PFSK-1 (cell line): ENCODE data around the gene IMPDH1.

Source experiments
- FOXP2 ChIP-seq: optimal IDR thresholded peaks from 2 replicates; pipeline ENCODE3; 2011; ENCODE audit warnings: borderline replicate concordance, control low read depth, inconsistent platforms; ENCODE audit not compliant: insufficient read depth; ENCODE audit errors: extremely low read length, extremely low read depth
- POLR2AphosphoS5 ChIP-seq: IDR thresholded peaks from 2 replicates; pipeline ENCODE4 v1.6.1; 2012; ENCODE audit warnings: low read depth, mild to moderate bottlenecking, control low read depth, low read length, moderate library complexity
- SIN3A ChIP-seq: IDR thresholded peaks from 2 replicates; pipeline ENCODE4 v1.6.1; 2012; ENCODE audit warnings: mild to moderate bottlenecking, low read length, moderate library complexity, borderline replicate concordance; ENCODE audit not compliant: insufficient read depth
- TAF1 ChIP-seq: IDR thresholded peaks from 2 replicates; pipeline ENCODE4 v1.6.1; 2012; ENCODE audit warnings: low read length, control low read depth, borderline replicate concordance; ENCODE audit not compliant: insufficient read depth
- TF ChIP-seq, protein P1 (sequence below), 2 experiments: IDR thresholded peaks; 2 replicates each; pipeline versions ENCODE4 v1.6.1 to v1.8.0; 2011 to 2012; ENCODE audit warnings: low read depth in 2 of 2, low read length in 2 of 2, control low read depth in 1 of 2, inconsistent platforms in 1 of 2, mild to moderate bottlenecking in 1 of 2, moderate library complexity in 1 of 2; ENCODE audit not compliant: insufficient read depth in 1 of 2

The IMPDH1 gene

DNA sequence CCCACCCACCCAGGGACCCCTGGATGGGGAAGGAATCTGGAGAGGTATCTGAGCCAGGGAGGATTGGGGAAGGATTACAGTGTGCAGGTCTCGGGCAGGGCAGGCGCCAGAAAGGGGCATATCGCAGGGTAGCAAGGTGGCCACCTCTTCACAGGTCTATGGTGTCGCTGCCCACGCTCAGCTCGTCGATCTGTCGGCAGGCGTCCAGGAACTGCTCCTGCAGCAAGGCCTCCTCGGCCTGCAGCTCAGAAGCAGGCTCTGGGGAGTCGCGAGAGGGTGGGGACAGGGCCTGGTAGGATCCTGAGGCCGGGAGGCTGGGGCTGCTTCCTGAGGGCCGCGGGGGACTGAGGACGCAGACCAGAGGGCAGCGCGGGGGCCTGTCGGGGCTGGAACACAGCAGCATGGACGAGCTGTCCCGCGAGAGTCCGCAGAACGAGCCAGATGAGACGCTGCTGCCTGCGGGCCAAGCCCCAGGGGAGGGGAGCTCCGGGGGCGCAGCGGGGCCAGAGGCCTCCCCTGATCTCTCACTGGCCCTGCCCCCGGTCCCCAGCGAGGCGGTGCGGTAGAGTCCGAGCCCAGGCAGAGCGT, 59.0 kb downstream of the IMPDH1 start:
- TF ChIP-seq SIN3A: no peak
- no peak for TF ChIP-seq POLR2AphosphoS5
- TF ChIP-seq, protein P1, sequence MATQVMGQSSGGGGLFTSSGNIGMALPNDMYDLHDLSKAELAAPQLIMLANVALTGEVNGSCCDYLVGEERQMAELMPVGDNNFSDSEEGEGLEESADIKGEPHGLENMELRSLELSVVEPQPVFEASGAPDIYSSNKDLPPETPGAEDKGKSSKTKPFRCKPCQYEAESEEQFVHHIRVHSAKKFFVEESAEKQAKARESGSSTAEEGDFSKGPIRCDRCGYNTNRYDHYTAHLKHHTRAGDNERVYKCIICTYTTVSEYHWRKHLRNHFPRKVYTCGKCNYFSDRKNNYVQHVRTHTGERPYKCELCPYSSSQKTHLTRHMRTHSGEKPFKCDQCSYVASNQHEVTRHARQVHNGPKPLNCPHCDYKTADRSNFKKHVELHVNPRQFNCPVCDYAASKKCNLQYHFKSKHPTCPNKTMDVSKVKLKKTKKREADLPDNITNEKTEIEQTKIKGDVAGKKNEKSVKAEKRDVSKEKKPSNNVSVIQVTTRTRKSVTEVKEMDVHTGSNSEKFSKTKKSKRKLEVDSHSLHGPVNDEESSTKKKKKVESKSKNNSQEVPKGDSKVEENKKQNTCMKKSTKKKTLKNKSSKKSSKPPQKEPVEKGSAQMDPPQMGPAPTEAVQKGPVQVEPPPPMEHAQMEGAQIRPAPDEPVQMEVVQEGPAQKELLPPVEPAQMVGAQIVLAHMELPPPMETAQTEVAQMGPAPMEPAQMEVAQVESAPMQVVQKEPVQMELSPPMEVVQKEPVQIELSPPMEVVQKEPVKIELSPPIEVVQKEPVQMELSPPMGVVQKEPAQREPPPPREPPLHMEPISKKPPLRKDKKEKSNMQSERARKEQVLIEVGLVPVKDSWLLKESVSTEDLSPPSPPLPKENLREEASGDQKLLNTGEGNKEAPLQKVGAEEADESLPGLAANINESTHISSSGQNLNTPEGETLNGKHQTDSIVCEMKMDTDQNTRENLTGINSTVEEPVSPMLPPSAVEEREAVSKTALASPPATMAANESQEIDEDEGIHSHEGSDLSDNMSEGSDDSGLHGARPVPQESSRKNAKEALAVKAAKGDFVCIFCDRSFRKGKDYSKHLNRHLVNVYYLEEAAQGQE (IDR thresholded peaks at IDR 0.05; ENCODE audit: insufficient read depth in 1 of 2, low read depth in 2 of 2, low read length in 2 of 2): no peak
- no peak for TF ChIP-seq TAF1
- TF ChIP-seq FOXP2: no peak

DNA sequence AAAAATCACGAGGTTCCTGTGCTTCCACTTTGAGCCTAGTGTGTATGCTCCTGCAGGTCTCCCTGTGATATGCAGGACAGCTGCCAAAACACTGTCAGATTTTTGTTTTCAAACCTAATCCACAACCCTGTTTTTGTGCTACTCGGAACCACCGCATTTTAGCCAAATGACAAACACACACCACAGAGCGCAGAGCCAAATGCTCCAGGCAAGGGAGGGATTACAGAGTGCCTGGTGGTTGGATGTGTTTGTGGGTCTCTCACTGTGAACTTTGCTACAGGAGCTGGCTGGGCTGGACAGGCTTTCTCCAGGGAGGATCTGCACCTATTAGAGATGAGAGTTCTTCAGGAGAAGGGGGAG, 60.3 kb downstream of the IMPDH1 start:
- TF ChIP-seq POLR2AphosphoS5 (no peak), FOXP2 (no peak), SIN3A (no peak), TAF1 (no peak)
- TF ChIP-seq, protein P1 (IDR thresholded peaks at IDR 0.05; ENCODE audit: insufficient read depth in 1 of 2, low read depth in 2 of 2, low read length in 2 of 2): no peak

GRCh38 chr7:128347647-128348097, 62.1 kb downstream of the IMPDH1 start:
- no peak for TF ChIP-seq SIN3A
- no peak for TF ChIP-seq TAF1
- no peak for TF ChIP-seq FOXP2
- TF ChIP-seq POLR2AphosphoS5: no peak
- TF ChIP-seq, protein P1 (IDR thresholded peaks at IDR 0.05; ENCODE audit: insufficient read depth in 1 of 2, low read depth in 2 of 2, low read length in 2 of 2): no peak

DNA sequence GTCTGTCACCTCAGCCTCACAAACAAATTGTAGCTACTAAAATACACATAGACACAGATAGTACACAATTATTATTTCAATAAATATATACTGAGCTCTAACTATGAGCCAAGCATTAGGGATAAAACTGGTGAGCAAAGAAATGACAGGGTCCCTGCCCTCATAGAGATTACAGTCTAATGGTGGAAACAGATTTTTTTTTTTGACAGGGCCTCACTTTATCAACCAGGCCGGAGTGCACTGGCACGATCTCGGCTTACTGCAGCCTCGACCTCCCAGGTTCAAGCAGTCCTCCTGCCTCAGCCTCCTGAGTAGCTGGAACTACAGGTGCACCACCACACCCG, 65.4 kb downstream of the IMPDH1 start:
- TF ChIP-seq POLR2AphosphoS5 (no peak), FOXP2 (no peak), SIN3A (no peak), TAF1 (no peak)
- TF ChIP-seq, protein P1 (IDR thresholded peaks at IDR 0.05; ENCODE audit: insufficient read depth in 1 of 2, low read depth in 2 of 2, low read length in 2 of 2): no peak
